ENCODE measurements around the gene IGF2R.

The IGF2R gene

DNA sequence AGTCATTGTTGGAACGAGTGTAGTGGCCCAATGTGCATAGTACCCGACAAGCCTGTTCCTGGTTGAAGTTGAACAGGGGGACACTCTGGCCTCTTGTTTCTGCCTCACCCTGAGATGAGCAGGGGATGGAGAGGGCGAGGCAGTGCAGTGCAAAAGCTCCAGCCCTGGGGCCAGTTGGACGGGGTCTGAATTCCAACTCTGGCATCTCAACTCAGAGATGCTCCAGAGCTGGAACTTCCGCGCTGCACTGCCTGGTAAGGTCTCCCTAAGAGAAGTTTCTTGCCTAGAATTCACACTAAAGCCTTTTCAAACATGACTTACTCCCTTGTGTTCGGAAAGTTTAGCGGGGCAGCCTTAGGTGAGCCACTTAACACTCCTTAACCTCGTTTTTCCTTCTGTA lies 80.5 kb downstream of the IGF2R start:
- no peak for DNase-seq (ENCODE audit: low read depth in 3 of 3)

DNA sequence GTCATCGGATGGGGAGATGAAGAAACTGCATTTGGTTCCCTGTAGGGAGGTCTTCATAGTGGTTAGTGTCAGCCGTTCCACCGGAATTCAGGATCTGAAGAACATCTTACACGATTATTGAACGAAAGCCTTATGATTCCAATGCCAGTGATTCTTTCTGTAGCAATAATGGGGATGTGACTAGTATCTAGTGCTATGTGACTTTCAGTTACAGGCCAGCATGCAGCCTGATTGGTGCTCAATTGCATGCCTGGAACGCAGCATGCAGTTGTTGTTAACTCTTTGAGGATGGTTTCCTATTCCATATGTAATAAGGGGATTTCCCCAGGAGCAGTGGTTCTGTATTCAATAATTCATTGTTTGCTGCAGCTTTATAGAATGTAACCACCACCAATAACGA lies 81.1 kb downstream of the IGF2R start:
- DNase-seq (ENCODE audit: low read depth in 3 of 3): no peak

DNA sequence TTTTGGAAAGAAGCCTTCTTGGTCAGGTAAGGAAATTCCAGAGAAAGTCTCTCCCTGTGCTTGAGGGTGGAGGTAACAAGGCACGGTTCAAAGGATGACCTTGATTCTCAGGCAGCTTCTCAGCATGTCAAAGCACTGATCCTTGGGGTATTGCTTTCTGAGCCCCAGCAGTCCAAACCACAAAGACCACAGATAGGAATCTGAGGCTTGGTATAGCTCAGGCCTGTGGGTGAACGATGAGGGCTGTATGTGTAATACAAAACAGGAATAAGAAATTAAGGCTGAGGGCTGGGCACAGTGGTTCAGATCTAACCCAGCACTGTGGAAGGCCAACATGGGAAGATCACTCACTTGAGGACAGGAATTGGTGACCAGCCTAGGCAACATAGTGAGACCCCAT lies 82.5 kb downstream of the IGF2R start:
- DNase-seq (ENCODE audit: low read depth in 3 of 3): no peak

DNA sequence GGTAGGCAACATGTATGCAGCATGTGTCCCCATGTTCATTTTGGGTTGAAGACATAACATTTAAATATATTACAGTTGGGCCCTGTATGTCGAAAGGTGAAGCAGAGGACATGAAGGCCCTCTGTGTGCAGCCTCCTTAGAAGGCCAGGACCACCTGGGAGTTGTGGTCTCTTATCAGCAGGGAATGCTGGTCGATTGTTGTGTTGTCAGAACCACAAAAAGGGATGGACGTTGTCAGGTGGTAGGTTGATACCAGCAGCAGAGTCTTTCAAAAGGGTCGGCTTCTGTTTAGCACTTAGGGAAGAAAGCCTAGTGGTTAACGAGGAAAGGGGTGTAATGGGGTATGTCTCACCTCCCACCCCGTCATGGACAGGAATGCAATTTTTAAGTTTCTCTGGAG lies 85.4 kb downstream of the IGF2R start:
- no peak for DNase-seq (ENCODE audit: low read depth in 3 of 3)

DNA sequence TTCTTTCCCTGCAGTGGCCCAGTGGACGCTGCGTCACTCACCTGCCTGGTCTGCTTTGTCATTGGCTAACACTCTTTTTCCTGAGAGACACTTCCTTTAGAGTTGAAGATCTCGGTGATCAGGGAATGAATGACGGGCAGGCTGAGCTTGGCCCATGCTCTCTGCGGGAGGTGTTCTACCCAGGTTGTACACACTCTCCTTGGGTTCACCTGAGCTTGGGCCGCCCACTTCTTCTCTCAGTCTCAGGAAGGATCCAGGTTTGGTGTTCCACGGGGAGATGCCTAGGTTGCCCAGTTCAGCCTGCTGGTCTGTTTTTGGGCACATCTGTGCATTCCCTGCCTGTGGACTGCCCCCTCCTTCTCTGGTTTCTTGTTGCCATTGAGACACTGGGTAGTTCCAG lies 86.0 kb downstream of the IGF2R start:
- DNase-seq (ENCODE audit: low read depth in 3 of 3): no peak

DNA sequence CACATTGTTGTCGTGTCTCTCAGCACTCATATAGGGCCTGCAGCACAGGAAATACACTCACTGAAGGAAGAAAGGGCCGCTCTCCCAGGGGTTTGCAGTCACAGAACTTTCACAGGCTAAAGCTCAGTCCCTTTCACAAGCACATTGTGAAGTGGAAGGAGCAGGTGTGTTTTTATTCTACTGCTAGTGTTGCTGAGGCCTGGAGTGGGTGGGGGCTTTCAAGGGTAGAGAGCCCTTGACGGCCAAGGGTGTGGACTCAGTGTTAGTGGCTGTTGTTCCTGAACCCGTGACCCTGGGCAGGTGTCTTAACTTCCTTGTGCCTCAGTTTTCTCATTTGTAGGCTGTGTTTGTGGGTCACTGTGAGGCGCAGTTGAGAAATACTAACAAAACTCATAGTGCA lies 86.5 kb downstream of the IGF2R start:
- no peak for DNase-seq (ENCODE audit: low read depth in 3 of 3)

DNA sequence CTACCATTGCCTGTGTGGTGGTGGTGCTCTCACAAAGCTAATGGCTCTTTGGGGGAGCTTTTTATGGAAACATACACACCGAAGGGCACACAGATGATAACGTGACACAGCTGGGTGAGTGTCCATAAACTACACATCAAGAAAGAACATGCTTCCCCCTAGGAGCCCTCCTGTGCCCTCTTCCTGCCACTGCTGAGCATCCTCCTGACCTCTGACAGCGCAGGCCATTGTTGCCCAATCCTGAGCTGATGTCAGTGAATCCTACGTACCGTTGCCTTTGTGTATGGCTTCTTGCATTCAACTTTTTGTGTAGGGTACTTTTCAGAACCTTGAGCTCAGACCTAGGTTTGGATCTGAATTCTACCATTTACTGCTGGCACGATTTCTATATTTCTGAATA lies 86.9 kb downstream of the IGF2R start:
- DNase-seq (ENCODE audit: low read depth in 3 of 3): no peak

DNA sequence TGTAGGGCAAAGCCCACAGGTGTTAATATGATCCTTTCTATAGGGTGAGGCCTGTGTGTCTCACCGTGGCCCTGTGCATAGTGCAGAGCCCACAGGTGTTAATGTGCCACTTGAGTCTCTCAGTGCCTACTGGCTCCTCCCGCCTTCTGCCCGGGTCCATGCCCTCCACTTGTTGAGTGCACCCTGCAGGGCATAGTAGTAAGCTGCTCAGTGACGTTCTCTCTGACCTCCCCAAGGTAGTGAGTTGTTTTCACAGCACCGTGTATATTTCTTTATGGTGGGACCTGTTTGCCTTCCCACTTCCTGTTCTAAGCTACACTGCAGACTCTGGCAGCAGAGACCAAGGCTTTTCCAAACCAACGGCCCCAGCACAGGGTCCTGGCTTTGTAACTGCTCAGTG lies 88.2 kb downstream of the IGF2R start:
- no peak for DNase-seq (ENCODE audit: low read depth in 3 of 3)

DNA sequence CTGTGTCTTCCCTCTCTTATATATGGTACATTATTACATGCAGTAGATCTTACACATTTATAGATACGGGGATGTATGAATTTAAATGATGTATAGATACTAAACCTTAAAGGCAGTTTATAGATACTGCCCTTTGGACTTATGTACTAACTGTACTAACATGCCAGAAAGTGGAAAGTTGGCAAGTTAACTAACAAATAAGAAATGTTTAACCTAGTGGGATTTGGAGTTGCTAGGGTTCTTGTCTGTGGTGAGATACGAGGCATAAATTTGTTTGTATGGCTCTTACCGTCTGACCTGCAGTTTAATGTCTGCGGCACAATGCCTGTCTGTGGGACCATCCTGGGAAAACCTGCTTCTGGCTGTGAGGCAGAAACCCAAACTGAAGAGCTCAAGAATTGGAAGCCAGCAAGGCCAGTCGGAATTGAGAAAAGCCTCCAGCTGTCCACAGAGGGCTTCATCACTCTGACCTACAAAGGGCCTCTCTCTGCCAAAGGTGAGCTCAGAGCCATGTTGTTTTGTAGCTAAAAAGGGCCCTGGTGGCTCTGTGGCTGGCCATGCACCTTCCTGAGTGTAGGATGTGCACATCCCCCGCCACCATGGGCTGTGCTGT lies 89.8 kb downstream of the IGF2R start:
- DNase-seq (ENCODE audit: low read depth in 3 of 3): no peak

DNA sequence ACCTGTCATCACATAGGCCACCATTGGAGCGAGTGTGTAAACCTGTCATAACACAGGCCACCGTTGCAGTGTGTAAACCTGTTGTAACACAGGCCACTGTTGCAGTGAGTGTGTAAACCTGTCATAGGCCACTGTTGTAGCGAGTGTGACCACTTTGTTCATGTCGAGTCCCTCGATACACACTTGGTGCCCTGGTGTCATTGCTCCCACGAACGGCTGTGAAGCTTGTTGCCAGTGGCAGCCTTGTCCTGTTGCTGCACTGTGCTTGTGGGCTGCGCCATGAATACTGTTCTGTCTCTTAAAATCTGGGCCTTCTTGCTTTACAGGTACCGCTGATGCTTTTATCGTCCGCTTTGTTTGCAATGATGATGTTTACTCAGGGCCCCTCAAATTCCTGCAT lies 91.3 kb downstream of the IGF2R start:
- no peak for DNase-seq (ENCODE audit: low read depth in 3 of 3)

DNA sequence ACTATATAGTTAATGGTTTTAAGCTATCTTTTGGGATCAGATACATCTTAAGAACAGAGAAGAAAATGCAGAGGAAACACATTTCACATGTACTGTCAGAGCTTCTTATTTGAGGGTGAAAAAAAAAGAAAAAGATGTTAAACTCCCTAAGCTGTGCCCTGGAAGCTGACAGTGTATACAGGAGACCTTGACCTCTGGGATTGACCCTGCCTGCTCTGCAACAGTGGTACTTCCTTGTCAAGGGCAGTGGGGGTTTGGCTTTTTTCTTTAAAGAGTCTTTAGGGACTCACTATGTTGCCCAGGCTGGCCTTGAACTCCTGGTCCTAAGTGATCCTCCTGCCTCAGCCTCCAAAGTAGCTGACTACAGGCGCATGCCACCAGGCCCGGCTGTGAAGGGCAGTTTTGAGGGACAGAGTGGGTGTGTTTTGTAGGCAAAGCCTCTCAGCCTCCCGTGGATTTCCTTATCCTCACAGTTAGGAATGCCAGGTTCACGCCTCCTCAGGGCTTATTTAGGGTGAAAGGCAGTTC lies 92.1 kb downstream of the IGF2R start:
- no peak for DNase-seq (ENCODE audit: low read depth in 3 of 3)

DNA sequence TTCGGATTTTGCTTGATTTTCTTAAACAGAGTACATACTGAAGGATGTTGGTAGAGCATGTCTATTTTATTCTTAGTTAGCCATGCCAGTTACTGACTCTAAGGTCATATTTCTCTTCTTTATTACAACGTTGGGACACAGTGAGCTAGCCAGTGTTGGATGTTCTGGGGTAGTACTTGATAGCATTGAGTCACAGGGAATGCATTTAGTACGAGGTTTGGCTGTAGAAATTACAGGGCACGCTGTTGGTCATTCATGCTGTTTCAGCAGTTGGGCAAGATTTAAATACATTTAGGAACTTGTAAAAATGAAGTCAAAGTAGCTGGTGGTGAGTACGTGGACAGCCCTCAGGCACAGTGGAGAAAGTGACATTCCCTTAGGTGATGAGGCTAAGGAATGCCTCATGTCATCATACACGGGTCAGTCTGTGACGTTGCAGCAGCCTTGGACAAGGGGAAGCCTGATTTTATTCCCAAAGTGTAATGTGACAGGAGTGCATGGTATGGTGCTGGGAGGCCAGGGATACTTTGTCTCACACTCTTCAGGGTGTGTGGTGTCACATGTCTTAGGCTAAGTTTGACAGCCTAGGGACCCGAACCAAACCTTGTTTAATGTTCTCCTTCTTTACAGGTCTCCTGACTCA lies 95.0 kb downstream of the IGF2R start:
- DNase-seq (ENCODE audit: low read depth in 3 of 3): no peak

DNA sequence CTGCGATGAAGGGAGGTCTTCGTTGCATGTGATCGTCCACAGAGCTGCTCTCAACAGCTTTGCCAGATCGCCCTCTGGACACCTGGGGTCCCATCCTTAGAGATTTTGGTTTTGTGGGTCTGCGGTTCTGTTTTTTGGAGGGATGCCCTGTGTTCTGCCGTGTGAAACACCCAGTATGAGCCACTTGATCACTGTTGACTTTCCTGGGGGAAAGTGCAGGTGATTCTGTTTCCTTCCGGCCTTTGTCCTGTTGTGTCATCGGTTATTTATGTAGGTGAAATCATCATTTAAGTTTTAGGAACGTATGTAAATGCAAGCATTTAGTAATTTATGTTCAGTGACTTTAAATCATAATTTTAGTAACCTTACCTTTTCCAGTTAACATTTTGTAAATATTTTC lies 96.3 kb downstream of the IGF2R start:
- DNase-seq (ENCODE audit: low read depth in 3 of 3): no peak

DNA sequence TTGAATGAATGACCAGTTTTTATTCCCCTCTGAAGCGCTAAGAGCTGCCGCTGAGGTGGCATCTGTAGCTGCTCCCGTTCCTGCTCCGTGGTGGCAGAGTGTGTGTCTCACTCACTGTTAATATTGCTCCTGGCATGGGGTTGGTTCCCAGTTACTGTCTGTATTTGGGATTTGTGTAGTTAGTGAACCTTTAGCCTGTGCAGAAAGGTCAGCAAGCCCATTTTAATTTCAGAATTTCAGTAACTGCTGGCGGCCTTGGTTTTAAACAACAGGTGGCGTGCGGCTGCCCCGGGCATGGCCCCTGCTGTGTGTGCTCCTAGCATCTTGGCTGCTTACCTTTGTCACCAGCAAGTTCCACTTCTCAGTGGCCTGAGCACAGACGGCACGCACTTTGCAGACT lies 98.7 kb downstream of the IGF2R start:
- DNase-seq (ENCODE audit: low read depth in 3 of 3): no peak

DNA sequence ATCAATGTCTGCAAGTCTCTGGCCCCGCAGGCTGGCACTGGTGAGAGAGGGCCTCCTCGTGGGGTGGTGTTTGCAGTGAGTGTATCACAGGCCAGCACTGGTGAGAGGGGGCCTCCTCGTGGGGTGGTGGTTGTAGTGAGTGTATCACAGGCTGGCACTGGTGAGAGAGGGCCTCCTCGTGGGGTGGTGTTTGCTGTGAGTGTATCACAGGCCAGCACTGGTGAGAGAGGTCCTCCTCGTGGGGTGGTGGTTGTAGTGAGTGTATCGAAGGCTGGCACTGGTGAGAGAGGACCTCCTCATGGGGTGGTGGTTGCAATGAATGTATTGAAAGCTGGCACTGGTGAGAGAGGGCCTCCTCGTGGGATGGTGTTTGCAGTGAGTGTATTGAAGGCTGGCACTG lies 99.5 kb downstream of the IGF2R start:
- no peak for DNase-seq (ENCODE audit: low read depth in 3 of 3)

DNA sequence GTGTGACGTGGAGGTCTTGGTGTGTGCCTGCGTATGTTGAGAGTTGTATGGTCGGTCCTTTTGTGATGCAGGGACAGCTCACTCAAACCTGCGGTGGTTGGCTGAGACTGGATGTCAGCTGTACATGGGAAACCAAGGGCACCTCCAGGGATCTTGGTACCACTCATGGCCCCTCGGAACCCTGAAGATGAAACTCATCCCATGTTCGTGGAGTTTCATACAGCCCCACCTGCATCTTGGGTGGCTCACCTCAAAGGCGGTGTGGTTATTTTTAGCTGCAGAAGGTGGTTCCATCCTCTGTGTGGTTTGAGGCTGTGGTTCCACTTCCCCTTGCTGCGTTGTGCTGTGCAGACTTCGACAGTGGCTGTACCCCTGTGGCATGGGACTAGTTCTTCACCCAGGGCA lies 100.2 kb downstream of the IGF2R start:
- DNase-seq (ENCODE audit: low read depth in 3 of 3): no peak

DNA sequence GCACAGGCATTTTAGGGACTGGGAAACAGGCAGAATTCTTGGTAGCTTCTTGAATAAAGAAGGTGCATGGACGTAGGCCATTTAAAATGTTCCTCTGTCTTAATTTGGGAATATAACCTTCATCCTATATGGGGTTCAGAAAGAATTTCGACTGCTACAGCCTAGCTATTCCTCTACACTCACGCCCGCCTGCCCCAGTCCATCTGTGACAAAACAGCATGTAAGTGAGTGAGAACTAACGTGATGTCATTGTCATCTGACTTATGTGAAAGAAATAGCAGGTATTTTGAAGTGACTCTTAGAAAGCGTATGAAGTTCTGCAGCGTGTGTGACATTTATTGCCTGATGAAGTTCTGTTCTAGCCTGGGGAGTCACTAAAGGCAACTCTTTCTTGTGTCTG lies 100.6 kb downstream of the IGF2R start:
- DNase-seq (ENCODE audit: low read depth in 3 of 3): no peak

DNA sequence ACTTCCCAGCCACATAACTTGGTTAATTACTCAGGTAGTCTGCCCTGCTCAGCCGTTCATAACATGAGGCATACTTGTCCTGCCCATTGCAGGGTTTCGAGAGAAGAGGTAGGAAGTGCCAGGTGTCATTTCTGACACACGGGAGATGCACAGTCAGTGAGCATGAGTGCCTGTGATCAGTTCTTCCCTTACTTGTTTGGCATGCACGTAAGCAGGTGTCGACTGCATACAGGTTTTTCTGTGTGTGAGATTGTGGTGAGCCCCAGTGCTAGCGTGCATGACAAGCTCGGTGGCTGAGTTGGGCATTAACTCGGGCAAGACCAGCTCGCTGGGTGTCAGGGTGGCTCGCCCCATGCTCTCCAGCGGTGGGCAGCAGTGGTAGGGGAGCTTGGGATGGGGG lies 101.5 kb downstream of the IGF2R start:
- DNase-seq (ENCODE audit: low read depth in 3 of 3): no peak

DNA sequence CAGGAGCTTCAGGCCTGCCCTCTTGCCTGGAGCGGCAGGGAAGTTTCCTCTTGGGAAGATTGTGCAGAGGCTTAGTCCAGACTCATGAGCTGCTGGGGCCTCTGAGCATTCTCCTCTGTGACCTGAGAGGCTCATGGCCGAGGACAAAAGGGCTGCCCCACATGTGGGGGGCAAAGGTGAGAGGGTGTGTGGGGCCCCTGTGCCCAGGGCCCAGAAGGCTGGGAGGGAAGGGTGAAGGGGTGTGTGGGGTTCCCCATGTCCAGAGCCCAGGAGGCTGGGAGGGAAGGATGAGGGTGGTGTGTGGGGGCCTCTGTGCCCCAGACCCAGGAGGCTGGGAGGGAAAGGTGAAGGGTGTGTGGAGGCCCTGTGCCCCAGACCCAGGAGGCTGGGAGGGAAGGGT lies 101.9 kb downstream of the IGF2R start:
- no peak for DNase-seq (ENCODE audit: low read depth in 3 of 3)

DNA sequence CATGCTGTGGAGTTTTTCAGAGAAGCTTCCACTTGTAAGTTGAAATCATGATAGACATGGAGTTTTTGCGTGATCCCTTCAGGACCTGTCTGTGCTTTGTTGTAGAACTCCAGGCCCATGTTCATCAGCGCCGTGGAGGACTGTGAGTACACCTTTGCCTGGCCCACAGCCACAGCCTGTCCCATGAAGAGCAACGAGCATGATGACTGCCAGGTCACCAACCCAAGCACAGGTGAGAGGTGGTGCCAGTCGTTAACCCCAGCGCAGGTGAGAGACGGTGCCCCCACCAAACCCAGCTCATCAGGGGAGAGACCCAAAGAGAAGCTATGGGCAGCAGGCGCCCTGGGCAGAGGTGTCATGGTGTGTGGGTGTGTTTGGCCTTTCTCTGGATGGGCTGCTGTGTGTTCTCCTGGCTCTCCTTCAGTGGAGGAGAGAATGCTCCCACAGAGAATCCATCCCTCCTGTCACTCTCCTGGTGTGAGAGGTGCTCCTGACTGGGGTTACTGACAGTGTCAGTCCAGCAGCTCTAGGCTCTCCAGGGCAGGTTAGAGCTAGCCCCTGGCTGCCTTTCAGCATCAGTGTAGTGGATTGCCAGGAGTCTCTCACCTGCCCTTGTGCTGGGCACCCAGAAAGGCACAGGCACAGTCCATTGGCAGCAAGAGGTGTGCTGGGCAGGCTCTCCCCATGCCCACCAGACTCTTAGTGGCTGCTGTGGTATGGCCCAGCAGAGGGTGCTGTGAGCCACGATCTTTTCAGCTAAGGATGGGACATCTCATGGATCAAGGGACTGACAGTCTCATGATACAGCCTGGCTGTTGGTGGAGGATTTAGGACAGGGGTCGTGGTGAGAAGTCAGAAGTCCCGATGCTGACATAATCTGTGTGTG lies 103.2 kb downstream of the IGF2R start:
- no peak for DNase-seq (ENCODE audit: low read depth in 3 of 3)

DNA sequence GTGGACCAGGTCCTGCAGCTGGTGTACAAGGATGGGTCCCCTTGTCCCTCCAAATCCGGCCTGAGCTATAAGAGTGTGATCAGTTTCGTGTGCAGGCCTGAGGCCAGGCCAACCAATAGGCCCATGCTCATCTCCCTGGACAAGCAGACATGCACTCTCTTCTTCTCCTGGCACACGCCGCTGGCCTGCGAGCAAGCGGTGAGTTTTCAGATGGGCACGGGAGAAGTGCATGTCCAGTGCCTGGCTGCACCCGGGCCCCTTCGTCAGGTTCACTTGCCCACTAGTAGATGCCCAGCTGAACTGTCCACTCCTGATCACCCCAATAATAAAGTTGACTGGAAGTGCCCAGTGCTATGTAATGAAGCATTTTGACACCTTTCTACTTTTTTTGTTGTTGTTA lies 104.4 kb downstream of the IGF2R start:
- DNase-seq (ENCODE audit: low read depth in 3 of 3): no peak

DNA sequence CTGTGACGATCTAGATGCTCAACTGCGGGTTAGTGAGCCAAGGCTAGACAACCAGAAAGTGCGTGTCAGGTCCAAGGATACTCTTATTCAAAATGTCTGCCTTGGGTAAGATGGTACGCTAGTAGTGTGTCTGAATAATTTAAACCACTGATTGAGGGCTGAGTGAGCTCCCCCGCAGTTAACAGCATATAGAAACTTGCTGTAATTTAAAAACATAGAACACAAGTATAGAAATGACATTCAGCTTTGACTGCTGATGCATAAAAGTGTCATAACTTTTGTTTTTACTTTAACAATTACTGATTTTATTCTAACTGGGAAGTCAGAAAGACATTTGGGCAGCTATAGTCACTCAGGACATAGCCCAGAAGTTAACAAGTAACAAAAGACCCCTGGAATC lies 107.1 kb downstream of the IGF2R start:
- DNase-seq (ENCODE audit: low read depth in 3 of 3): no peak

DNA sequence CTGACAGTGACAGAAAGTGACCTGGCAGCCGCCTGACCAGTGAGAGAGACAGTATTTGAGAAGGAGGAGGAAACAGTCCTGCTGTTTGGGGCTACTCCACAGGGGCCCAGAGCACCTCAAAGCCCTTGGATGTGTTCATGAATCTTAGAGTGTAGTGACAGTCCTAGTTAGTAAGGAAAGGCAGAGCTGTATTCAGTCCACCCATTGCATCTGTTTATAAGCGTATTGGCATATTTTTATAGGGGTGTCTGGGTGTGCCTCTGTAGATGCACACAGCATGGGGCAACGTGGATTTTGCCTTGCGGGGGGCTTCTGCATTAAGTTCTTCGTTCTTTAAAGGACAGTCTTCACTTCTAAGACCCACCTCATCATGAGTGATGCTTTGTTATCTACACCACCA lies 108.1 kb downstream of the IGF2R start:
- no peak for DNase-seq (ENCODE audit: low read depth in 3 of 3)
